NCI-H2196 (cell line): ENCODE results near the gene TM7SF3.
"Not testable (repeated sequence)": the region's sequence is repeated elsewhere in the genome, so short reads cannot be mapped to it uniquely, and the experiment has no call there.

Source experiments
- DNase-seq: peaks from one replicate; lab custom pipeline; 2025; ENCODE audit not compliant: unreplicated experiment; lab: John Stamatoyannopoulos, UW

The TM7SF3 gene

DNA sequence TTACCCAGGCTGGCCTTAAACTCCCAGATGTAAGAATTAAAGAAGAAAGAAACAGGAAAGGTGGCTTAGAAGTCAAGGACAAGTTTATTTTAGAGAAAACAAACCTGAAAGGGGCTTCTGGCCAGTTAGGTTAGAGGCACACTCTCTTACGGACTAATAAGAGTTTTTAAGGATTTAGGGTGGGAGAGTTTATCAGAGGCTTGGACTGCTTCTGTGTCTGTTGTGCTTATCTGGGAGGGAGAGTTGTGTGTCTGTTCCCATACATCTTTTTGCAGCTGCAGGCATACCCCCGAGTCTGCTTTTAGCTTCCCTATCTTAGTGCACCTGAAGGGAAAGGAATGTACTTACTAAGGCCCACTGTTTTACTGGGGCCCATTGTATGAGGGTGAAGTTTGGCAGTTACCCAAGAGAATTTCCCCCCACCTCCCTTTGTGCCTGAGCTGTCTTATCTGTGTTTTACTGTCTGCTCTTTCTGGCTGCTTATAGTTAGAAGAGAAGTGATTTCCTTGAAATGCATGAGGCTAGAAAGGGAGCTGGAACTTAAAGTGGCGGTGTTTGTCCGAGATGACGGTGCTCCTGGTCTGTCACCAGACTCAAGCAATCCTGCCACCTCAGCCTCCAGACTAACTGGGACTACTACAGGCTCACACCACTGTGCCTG, 3.1 kb upstream of the TM7SF3 start:
- not testable (repeated sequence) for DNase-seq

DNA sequence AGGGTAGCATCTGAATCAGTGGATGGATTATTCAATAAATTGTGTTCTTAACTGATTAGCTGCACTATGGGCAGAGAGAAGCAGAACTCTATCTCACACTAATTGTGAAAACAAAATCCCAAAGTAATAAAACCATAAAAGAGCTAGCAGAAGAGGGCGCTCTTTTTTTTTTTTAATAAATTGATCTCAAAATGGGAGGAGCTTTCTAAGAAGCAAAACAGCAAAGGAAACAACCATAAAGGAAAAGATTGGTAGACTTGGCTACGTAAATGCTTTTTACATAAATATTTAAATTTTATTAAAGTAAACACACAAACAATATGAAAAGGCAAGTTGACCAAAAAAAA, 1.5 kb upstream of the TM7SF3 start:
- peak; percentile 69 for DNase-seq

DNA sequence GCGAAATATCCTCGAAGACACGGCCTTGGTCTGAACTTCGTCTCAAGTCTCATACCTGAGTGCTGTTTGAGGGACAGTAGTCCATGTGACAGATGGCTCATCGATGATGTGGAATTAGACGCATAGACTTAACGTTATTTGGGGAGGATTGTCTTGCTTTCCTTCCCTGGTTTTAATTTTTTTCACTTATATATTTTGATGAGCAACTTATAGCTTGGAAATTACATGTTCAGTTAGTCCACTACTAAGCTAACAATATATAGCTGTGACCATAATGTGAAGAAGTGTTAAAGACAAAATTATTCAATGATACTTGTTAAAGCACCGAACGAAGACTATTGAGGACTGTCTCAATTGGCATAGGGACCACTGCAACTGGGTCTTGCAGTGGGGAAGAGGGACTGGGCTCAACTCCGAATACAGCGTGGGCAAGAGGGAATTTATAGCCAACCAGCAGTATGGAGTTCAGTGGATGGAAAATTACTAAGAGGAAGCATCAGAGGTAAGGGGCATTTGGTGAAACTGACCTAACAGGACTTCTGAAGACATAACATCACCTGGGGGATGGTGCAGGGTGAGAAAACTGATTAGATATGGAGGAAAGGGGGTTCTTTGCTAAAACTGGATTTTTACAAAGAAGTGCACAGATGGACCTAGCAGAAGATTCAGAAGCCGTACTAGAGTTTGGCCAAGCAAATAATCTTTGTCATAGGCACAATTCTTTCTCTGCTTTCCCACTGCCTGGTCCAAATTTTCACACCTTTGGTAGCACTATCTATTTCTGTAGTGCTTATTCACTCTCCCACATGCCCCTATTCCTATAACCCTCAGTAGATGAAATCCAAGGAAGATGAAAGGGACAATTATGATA, 910 bp upstream of the TM7SF3 start:
- DNase-seq, result no peak

DNA sequence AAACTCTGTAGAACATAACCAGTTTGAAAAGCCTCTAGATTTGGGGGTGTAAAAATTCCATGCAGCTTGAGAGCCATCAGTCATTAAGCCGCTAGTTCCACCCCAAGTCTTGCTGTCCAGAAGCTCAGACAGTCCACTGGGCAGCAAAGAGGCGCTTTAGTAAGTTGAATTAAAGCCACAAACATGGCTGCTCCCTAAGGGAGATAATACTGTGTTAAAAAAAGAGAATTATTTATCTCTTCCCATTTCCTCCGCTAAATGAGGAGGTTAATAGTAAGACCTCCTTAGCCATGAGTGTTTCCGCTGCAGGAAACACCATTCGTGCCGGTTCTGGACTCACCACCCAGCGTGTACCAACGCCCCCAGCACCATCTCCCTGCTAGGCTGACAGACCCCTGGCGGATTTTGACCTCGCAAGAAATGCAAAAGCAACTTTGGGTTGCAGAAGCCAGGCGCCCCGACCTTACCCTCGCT, 536 bp downstream of the TM7SF3 start:
- peak; percentile 84 for DNase-seq

DNA sequence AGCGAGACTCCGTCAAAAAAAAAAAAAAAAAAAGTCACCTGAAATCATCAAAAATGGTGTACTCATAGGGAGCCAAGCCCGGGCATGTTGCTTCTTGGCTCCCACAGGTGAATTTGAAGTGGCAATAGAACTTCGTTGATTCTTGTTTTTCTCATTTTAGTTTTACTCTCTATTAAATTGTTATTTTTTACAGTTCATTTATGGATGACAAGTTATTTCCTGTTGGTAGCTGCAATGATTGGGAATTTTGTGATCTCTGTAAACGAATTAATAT, 1.3 kb downstream of the TM7SF3 start:
- DNase-seq, result peak; percentile 58

DNA sequence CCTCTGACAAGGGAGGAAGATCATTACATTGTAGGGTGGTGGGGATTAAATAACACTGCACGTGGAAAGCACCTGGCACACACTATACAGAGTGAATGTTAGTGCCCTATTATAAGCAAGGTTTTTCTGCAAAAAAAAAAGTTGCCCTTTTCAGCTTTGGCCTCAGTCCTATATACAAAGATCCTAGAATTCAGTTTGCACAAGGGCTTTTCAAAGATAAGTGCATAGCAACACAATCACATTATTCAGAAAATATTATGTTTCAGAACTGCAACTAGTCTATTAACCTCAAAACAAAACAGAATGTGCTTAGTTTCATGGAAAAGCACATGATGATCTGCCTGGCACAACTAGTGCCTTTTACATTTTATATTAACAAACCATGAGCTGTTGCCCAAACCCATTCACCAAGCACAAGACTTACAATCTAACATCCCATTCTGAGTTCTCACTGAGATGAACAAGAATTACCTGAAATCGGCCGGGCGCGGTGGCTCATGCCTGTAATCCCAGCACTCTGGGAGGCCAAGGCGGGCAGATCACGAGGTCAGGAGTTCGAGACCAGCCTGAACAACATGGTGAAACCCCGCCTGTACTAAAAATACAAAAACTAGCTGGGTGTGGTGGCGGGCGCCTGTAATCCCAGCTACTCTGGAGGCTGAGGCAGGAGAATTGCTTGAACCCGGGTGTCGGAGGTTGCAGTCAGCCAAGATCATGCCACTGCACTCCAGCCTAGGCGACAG, 1.8 kb downstream of the TM7SF3 start:
- peak; percentile 80 for DNase-seq

DNA sequence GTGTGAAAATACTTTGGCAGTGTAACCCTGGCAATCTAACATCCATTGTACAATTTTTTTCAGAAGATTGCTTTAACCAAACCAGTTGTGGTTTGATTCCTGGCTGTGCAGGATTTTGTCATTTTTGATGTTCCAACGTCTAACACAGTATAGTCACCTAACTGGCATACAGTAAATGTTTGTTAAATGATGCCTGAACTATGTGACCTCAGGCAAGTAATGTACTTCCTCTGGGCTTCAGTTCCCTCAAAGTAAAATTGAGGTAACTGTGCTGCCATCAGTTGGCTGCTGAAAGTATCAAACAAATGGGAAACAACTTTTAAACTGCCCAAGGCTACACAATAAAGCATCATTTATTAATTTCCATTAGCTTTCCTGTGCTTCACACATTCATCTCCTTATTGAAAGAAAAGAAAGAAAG, 4.3 kb downstream of the TM7SF3 start:
- DNase-seq, result no peak

DNA sequence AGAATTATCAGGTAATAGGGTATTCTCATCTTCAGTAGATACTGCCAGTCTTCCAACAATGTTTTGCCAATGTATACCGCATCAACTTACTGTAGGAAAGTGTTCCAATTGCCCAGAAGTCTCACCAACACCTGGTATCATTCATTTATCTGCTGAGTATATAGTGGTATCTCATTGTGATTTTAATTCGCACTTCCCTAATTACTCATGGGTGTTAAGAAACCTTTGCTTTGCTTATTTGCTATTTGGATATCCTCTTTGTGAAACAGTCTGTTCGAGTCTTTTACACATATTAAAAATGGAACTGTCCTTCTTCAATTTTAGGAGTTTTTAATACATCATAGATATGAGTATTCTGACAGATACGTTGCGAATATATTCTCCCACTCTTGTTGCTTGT, 6.1 kb downstream of the TM7SF3 start:
- no peak for DNase-seq

DNA sequence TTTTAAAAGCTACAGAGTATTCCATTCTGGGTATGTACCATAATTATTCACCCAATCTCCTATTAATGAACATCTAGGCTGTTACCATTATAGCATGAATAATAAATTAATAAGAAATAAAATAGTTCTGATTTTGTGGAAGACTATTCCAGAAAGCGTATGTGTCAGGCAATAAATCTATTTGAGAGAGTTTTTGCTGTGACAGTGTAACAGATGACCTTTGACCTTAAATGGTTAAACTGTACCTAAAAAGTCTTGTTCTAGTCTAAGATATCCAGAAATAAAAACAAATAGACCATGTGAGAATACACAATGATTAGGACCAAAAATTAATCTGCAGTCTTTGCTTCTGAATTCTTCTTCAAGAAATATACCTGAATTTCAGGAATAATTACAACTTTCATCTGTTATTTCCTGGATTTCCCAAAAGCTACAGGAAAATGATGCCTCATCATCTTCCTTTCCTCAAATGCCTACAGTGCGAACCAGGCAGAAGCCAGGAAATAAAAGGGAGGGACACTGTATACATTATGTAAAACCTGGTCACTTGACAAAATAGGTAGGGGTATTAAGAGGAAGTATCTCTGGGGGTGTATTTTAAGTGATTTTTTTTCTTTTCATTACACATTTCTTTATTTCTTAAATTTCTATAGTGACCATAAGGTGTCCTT, 7.3 kb downstream of the TM7SF3 start:
- no peak for DNase-seq

DNA sequence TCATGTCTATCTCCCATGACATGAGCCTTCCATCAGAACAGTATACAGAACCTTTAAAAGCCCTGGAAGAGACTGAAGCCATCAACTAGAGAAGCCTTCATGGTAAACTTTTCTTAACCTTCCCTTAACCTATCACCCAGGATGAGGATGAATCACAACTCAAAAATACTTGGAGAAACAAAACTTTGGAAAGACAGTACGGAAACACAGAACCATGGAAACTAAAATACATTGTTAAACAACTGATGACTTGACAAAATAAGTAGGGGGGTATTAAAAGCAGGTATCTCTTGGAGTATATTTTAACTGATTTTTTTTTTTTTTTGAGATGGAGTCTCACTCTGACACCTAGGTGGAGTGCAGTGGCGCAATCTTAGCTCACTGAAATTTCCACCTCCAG, 8.7 kb downstream of the TM7SF3 start:
- DNase-seq, result no peak

DNA sequence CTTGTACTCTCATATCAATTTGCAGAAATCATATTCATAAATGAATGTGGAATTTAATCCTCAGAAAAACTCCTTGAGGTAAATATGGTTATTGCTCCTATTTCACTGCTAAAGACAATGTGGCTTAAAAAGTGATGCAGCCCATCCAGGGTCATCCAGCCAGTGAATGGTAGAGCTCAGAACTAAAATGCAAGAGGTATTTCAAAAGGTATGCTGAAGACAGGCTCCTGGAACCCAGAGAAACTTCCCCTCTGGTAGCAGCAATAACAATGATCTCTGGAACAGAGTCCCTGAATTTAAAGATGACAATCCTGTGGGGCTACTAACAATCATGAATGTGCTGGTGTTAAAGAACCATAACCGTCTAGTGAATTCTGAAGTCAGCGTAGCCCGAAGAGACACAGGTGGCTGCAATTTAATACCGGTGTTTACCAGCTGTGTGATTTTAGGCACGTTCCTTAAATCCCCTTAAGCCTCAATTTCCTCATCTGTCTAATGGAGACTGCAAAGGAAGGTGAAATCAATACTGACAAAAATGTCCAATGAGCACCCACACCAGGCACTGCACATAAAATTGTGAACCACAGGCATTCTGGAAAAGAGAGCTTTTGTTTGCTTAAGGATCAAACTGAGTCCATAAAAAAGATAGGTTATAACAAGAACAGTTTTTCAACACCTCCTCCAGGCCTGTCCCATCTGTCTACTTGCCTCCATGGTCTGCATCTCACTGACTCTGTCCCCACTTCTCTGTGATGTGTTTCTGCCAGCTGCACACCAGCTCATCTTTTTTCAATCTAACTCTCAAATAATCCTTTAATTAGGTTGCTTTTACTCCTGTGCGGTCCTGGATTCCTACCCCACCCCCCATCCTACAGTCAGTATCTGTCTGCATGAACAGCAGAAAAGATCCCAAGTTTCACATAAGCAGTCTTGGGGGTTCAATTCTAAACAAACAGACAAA, 10.5 kb downstream of the TM7SF3 start:
- DNase-seq, result no peak

DNA sequence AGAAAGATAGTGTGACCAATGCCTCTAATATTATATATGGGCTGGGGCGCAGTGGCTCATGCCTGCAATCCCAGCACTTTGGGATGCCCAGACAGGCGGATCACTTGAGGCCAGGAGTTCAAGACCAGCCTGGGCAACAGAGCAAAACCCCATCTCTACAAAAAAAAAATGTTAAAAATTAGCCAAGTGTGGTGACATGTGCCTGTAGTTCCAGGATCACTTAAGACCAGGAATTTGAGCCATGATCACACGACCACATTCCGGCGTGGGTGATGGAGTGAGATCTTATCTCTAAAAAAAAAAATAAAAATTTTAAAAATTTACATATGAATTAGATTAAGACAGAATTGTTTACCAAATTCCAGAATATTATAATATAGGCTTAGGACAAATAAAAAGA, 12.0 kb downstream of the TM7SF3 start:
- DNase-seq, result no peak

DNA sequence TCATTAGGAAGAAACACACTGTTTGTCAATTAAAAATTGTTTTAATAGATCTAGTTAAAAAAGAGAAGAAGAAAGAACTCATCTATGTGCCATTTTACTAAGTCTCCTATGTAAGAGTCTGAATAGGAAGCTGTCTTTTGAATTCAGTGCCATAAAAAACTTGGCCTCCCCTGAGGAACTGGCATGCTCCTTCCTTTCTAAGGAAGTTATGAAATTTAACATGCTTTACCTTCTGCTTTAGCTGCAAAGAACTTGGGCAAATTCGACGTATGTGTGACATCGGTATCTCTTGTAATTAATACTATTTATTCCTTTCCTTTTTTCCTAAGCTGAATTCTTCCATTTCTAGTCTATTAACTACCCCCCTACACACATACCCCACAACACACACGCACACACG, 12.5 kb downstream of the TM7SF3 start:
- no peak for DNase-seq

DNA sequence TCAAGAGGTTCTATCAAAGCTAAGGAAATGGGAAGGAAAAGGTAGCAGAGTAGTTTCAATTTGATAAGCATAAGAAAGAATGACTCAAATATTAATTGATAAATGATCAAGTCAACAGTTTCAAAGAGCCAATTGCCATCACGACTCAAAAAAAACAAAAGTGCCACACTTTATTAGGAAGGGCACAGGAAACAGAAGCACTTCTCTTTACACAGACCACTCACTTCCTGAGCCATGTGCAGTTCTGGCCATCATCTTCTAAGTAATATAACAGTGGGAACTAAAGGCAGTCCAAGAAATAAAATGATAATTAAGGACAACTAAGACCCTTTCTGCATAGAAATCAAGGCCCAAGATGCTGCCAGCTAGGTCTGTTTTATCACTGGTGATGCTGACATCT, 13.2 kb downstream of the TM7SF3 start:
- DNase-seq, result no peak

DNA sequence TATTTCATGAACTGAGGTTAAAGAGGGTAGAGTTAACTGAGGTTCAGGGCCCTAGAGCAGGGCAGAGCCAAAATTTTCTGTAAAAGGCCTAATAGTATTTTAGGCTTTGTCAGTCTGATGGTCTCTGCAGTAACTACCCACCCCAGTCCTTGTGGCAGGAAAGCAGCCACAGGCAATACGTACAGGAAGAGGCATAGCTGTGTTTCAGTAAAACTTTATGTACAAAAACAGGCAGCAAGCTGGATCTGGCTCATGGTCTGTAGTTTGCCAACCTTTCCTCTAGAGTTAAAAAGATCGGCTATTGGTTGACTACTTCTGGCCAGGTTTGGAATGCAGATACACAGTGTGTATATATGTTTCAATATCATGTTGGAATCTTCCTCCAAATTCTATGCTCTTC, 17.2 kb downstream of the TM7SF3 start:
- DNase-seq, result no peak

DNA sequence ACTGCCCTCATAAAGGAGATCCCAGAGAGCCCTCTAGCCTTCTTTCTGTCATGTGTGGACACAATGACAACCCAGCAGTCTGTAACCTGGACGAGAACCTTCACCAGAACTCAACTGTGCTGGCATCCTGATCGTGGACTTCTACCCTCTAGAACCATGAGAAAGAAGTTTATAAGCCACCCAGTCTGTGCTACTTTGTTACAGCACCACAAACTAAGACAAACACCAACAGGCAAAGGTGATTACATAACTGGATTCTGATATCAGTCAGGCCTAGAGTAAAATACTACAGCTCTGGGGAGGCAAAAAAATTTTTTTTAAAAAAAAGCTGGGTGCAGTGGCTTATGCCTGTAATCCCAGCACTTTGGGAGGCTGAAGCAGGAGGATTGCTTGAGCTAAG, 18.5 kb downstream of the TM7SF3 start:
- no peak for DNase-seq

DNA sequence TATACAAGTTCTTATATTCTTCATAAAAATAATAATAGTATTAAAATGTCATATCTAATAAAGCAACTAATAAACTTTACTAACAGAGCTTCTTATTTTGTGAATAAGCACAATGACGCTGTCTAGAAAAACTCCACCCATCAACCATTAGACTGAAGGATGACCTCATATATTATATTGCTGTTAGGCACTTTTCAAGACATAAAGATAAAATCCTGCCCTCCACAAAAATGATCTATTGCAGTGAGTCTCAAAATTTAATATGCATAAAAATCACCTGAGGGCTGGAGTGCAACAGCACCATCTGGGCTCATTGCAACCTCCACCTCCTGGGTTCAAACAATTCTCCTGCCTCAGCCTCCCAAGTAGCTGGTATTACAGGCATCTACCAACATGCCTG, 20.1 kb downstream of the TM7SF3 start:
- DNase-seq, result no peak

DNA sequence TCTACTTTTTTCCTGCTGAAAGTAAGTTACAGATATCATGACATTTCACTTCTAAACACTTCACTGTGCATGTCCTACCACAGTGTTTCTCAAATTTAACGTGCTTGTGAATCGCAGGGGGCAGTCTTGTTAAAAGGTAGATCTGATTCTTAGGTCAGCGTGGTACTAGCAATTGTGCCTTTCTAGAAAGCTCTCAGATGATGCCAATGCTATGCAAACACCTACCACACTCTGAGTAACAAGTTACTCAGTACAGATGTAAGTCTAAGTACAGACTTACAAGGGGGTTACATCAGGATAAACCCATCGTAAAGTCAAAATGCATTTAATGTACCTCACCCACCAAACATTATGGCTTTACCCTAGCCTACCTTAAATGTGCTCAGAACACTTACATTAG, 22.4 kb downstream of the TM7SF3 start:
- DNase-seq, result no peak

DNA sequence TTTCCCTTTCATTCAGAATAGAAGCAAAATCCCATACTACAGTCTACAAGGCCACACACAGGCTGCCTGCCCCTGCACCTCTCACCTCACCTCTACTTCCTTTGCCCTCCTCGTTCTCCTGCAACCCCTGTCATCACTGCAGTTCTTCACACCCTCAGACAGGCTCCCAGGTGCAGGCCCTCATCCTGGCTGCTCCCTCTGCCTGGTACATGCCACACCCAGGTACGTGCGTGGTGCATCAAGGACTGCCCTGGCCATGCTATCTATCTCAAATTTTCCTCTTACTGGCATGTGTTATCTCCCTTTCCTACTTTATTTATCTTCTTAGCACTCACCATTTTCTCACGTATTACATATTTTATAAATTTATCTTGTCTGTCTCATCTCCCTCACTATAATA, 24.3 kb downstream of the TM7SF3 start:
- DNase-seq, result no peak

DNA sequence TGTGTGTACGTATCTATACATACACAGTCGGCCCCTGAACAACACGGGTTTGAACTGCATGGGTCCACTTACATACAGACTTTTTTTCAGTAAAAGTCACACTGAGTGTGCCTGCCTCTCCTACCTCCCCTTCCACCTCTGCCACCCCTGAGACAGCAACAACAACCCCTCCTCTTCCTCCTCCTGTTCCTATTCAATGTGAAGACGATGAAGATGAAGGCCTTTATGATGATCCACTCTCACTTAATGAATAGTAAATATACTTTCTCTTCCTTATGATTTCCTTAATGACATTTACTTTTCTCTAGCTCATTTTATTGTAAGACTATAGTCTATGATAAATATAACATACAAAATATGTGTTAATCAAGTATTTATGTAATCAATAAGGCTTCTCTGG, 25.5 kb downstream of the TM7SF3 start:
- DNase-seq, result no peak
